ENCODE data around the gene NCBP3.

The NCBP3 gene

DNA sequence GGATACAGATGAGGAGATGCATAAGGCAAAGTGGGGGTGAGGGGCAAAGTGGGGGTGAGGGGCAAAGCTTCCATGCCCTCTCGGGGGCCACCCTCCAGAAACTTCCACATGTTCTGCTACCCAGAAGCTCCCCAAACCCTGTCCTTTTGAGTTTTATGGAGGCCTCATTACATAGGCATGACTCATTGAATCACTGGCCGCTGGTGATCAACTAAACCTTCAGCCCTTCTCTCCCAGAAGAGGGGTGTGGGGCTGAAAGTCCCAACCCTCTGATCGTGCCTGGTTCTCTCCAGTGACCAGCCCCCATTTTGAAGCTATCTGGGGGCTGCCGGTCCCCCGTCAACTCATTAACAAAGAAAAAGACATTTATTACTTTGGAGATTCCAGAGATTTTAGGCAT, 72.5 kb downstream of the NCBP3 start:
- Mint-ChIP-seq H3K4me1 (ENCODE audit: low read depth in 2 of 2) (peaks cover 33 to 38% of the 10 kb centered on the region in 2 donors), H3K27me3 (no peaks in the 10 kb centered on the region)
- ATAC-seq (replicated peaks): no peak

DNA sequence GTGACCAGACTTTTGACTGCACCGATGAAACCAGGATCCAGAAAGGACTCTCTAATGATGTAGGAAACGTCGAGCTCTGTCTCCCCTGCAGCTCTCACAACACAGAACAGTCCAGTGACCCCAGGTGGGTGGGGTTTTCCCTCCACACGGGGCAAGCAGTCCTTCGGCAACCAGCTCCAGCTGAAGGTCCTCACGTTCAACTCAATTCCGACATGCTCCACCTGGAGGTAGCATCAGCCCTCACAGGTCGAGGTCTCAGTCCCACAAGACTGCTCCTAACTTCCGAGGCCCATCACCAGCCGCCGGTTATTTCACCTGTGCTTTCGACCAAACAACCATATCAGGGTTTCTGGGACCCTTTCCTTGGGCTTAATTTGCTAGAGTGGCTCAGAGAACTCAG, 73.3 kb downstream of the NCBP3 start:
- H3K27ac Mint-ChIP-seq: peak overlapping the region in 1 of 2 donors; percentile 32

More for the DNA sequence above, 72.5 kb downstream of the NCBP3 start:
- Mint-ChIP-seq H3K36me3 (ENCODE audit: insufficient read depth) (peaks cover 12% of the 10 kb centered on the region), H3K4me3 (no peak overlapping the region), H3K27ac (peak overlapping the region in 1 of 2 donors; percentile 32), H3K9me3 (no peaks in the 10 kb centered on the region)
- no peak for DNase-seq

DNA sequence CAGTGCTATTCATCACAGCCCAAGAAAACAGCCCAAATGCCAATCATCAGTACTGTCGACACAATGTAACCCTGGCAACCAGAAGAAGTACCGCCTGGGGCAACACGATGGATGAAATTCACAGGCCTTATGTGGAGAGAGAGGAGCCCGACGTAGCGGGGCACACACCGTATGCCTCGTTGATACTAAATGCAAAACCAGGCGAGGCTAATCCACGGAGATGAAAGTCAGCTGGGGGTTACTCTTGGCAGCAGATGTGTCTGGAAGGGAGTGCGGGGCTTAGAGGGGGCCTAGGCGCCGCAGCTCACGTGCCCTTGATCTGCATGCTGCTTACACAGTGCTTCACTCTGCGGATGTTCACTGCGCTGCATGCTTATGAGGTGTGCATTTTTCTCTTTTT, 74.9 kb downstream of the NCBP3 start:
- Mint-ChIP-seq H3K27me3 (no peaks in the 10 kb centered on the region), H3K36me3 (ENCODE audit: insufficient read depth) (peaks cover 14% of the 10 kb centered on the region), H3K27ac (peak overlapping the region; percentile 95 to 96), H3K9me3 (no peaks in the 10 kb centered on the region), H3K4me3 (peak overlapping the region; percentile 80 to 90), H3K4me1 (ENCODE audit: low read depth in 2 of 2) (peaks cover 52 to 53% of the 10 kb centered on the region in 2 donors)
- ATAC-seq (replicated peaks) (peak; percentile 52), DNase-seq (peak in 1 of 3 experiments; percentile 36)

More for the DNA sequence above, 73.3 kb downstream of the NCBP3 start:
- ATAC-seq (replicated peaks): no peak
- Mint-ChIP-seq H3K27me3 (no peaks in the 10 kb centered on the region), H3K4me1 (ENCODE audit: low read depth in 2 of 2) (peaks cover 39 to 41% of the 10 kb centered on the region in 2 donors), H3K4me3 (peak overlapping the region; percentile 1 to 52), H3K36me3 (ENCODE audit: insufficient read depth) (peaks cover 12% of the 10 kb centered on the region), H3K9me3 (no peaks in the 10 kb centered on the region)
- no peak for DNase-seq

DNA sequence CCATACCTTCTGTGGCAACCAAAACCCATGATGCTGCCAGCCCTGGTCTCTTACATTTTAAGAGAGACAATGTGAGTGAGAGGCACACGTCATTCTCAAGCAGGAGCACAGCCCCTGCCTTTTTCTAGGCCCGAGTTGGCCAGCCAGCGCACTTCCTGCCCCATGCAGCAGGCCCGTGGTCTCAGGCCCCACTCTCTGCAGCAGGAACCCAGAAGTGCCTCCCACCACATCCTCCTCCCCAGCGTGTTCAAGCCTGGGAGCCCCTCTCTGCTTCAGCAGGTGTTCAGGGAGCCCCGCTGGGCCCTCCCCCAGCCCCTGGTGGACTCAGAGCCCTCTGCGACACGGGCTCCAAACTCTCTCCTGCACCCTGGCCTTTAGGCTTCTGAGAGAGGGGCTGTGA, 75.6 kb downstream of the NCBP3 start:
- Mint-ChIP-seq H3K4me1 (ENCODE audit: low read depth in 2 of 2) (peaks cover 59 to 60% of the 10 kb centered on the region in 2 donors), H3K27me3 (no peaks in the 10 kb centered on the region), H3K36me3 (ENCODE audit: insufficient read depth) (peaks cover 21% of the 10 kb centered on the region), H3K4me3 (peak overlapping the region; percentile 80 to 90), H3K27ac (peak overlapping the region; percentile 95 to 96), H3K9me3 (no peaks in the 10 kb centered on the region)
- ATAC-seq (replicated peaks) (peak; percentile 74), DNase-seq (peak; percentile 65 to 70 (median 67))

DNA sequence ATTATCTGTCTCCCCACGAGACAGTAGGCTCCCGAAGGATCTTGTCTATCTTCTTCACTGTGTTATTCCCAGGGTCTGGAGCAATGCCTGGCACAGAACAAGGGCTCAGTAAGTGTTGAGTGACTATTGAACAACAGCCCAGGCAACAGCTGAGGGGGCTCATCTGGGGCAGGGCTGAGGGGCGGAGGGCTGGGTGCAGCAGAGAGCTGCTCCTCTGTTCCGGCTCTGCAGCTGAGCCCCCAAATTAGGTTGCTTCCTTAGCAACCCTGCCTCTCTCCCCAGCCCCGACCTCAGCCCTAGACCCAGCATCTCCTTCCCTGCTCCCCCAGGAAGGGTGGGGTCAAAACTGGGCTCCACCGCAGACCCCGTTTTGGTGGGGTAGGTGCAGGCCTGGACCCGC, 77.3 kb downstream of the NCBP3 start:
- ATAC-seq (replicated peaks) (no peak), DNase-seq (no peak)
- Mint-ChIP-seq H3K9me3 (no peaks in the 10 kb centered on the region), H3K4me3 (peak overlapping the region; percentile 80 to 90), H3K27me3 (no peaks in the 10 kb centered on the region), H3K27ac (peak overlapping the region; percentile 62 to 97), H3K4me1 (ENCODE audit: low read depth in 2 of 2) (peaks cover 69 to 74% of the 10 kb centered on the region in 2 donors), H3K36me3 (ENCODE audit: insufficient read depth) (peaks cover 36% of the 10 kb centered on the region)

DNA sequence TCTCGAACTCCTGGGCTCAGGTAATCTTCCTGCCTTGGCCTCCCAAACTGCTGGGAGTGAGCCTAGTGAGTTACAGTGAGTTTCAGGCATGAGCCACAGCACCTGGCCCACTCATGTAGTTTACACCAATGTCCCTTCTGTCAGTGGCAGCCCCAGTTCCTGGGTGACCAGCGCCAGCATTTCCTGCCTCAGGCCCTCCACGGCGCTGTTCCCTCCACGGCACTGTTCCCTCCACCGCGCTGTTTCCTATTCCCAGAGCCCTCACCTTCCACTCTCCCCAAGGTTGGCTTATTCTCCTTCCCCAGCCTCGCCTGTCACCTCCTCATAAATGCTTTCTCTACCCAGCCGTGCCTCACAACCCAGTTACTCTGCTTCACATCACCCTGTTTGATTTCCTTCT, 77.7 kb downstream of the NCBP3 start:
- Mint-ChIP-seq H3K27me3 (no peaks in the 10 kb centered on the region), H3K4me1 (ENCODE audit: low read depth in 2 of 2) (peaks cover 73 to 78% of the 10 kb centered on the region in 2 donors), H3K9me3 (no peaks in the 10 kb centered on the region), H3K36me3 (ENCODE audit: insufficient read depth) (peaks cover 40% of the 10 kb centered on the region), H3K27ac (peak overlapping the region; percentile 62 to 97), H3K4me3 (peak overlapping the region; percentile 80 to 90)
- ATAC-seq (replicated peaks) (no peak), DNase-seq (no peak)

DNA sequence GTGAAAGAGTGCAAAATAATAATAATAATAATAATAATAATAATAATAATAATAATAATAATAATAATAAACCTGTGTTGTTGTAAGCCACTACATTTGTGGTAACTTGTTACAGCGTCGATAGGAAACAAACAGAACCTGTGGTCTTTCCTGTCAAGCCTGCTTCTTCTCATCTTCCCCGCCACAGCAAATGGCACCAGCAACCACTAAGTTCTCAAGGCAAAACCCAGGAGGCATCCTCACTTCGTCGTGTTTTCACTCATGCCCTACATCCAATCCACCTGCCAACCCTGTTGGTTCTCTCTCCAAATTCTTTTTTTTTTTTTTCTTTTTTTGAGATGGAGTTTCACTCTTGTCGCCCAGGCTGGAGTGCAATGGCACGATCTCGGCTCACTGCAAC, 79.3 kb downstream of the NCBP3 start:
- Mint-ChIP-seq H3K4me1 (ENCODE audit: low read depth in 2 of 2) (peaks cover 68 to 75% of the 10 kb centered on the region in 2 donors), H3K36me3 (ENCODE audit: insufficient read depth) (peaks cover 45% of the 10 kb centered on the region), H3K9me3 (no peaks in the 10 kb centered on the region), H3K4me3 (peak overlapping the region; percentile 90 to 97), H3K27ac (peak overlapping the region; percentile 97 to 100), H3K27me3 (no peaks in the 10 kb centered on the region)
- DNase-seq (peak; percentile 48 to 53 (median 52)), ATAC-seq (replicated peaks) (peak; percentile 8)

DNA sequence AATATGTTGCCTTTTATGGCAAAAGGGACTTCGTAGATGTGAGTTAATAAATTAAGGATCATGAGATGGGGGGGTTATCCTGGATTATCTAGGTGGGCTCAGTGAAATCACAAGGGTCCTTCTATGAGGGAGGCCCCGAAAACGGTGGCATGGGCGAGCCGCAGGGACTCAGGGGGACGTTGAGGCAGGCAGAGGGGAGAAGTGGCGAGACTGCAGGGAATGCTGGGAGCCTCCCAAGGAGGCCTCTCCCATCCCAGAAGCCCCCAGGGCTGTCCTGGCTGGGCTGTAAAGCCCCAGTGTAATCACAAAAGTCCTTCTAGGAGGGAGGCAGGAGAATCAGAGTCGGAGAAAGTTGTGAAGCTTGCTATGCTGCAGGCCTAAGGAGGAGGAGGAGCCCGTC, 80.1 kb downstream of the NCBP3 start:
- peak overlapping the region; percentile 97 to 100 for H3K27ac Mint-ChIP-seq
- DNase-seq (no peak), ATAC-seq (replicated peaks) (no peak)
- peaks cover 71 to 74% of the 10 kb centered on the region in 2 donors for H3K4me1 Mint-ChIP-seq (ENCODE audit: low read depth in 2 of 2)
- no peaks in the 10 kb centered on the region for H3K9me3 Mint-ChIP-seq
- H3K4me3 Mint-ChIP-seq: peak overlapping the region; percentile 90 to 97
- no peaks in the 10 kb centered on the region for H3K27me3 Mint-ChIP-seq
- peaks cover 48% of the 10 kb centered on the region for H3K36me3 Mint-ChIP-seq (ENCODE audit: insufficient read depth)

DNA sequence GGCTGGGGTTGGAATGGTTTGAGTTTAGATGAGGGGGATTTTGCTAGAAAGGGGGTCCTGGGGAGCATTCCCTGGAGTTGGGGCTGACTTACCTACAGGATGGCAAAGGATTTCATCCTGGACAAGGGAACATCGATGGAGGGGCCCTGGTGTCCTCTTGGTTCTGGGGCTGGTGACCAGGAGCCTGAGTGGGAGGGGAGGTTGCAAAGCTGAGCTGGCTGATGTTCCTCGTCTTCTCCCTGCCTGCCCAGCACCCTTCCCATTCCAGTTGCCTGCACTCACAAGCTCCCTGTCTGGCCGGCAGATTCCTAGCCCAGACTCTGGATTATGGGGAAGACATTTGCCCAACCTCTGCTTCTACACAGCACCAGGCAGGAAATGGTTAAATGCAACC, 82.3 kb downstream of the NCBP3 start:
- H3K9me3 Mint-ChIP-seq: no peaks in the 10 kb centered on the region
- ATAC-seq (replicated peaks) (no peak), DNase-seq (no peak)
- H3K4me1 Mint-ChIP-seq (ENCODE audit: low read depth in 2 of 2): peaks cover 54 to 59% of the 10 kb centered on the region in 2 donors
- H3K4me3 Mint-ChIP-seq: peak overlapping the region; percentile 90 to 97
- peaks cover 38% of the 10 kb centered on the region for H3K36me3 Mint-ChIP-seq (ENCODE audit: insufficient read depth)
- peak overlapping the region; percentile 97 to 100 for H3K27ac Mint-ChIP-seq
- H3K27me3 Mint-ChIP-seq: no peaks in the 10 kb centered on the region

DNA sequence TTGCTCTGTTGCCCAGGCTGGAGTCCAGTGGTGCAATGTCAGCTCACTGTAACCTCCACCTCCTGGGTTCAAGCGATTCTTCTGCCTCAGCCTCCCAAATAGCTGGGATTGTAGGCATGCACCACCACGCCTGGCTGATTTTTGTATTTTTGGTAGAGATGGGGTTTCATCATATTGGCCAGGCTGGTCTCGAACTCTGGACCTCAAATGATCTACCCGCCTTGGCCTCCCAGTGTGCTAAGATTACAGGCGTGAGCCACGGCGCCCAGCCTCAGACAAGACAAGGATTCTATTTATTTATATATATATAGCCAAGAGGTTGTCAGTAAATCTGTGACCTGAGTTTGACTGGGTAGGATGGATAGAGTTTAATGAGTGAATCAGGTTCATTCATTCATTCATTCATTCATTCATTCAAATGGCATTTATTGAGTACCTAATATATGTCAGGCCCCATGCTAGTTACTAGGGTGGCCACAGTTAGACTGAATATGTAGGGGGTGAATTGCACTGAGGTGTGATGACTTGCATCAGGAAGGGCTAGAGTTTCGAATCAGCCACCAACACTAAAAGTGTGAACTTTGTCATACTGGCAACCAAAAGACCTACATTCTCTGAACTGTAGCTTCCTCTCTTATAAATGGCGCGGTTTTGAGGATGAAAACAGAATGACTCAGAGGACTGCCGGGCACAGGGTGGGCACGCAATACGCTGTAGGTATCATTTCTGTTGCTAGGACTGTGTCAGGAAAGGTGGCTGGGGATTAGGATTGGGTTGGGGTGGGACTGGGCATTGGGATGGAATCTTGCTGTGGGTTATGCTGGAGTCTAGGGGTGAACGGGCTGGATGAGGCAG, 82.9 kb downstream of the NCBP3 start:
- H3K27ac Mint-ChIP-seq: peak overlapping the region; percentile 97 to 100
- H3K9me3 Mint-ChIP-seq: no peaks in the 10 kb centered on the region
- peaks cover 38% of the 10 kb centered on the region for H3K36me3 Mint-ChIP-seq (ENCODE audit: insufficient read depth)
- peak overlapping the region; percentile 90 to 97 for H3K4me3 Mint-ChIP-seq
- ATAC-seq (replicated peaks) (peak; percentile 61), DNase-seq (peak; percentile 54 to 59 (median 56))
- H3K27me3 Mint-ChIP-seq: no peaks in the 10 kb centered on the region
- H3K4me1 Mint-ChIP-seq (ENCODE audit: low read depth in 2 of 2): peaks cover 49 to 53% of the 10 kb centered on the region in 2 donors

DNA sequence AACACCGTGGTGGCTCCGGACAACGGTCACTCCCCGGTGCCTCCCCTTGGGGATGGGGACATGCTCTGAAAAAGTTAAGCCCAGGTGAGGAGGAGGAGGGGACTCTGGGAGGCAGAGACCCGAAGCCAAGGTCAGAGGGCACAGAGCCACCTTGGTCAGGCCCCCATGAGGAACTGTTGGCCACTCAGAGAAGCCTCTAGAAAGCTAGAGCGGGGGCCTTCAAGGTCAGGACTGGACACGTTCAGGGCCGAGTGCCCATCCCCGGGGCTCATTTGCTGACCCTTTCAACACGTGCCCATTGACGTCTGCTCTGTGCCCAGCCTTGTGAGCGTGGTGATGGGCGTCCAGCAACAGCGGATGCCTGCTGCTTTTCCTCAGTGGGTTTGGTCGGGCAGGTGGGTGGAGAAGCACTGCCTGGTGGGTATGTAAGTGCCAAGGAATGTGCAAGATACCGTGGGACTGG, 84.1 kb downstream of the NCBP3 start:
- H3K4me3 Mint-ChIP-seq: no peak overlapping the region
- ATAC-seq (replicated peaks): no peak
- H3K27me3 Mint-ChIP-seq: no peaks in the 10 kb centered on the region
- H3K27ac Mint-ChIP-seq: no peak overlapping the region
- H3K36me3 Mint-ChIP-seq (ENCODE audit: insufficient read depth): peaks cover 38% of the 10 kb centered on the region
- no peaks in the 10 kb centered on the region for H3K9me3 Mint-ChIP-seq
- no peak for DNase-seq
- peaks cover 40 to 51% of the 10 kb centered on the region in 2 donors for H3K4me1 Mint-ChIP-seq (ENCODE audit: low read depth in 2 of 2)

DNA sequence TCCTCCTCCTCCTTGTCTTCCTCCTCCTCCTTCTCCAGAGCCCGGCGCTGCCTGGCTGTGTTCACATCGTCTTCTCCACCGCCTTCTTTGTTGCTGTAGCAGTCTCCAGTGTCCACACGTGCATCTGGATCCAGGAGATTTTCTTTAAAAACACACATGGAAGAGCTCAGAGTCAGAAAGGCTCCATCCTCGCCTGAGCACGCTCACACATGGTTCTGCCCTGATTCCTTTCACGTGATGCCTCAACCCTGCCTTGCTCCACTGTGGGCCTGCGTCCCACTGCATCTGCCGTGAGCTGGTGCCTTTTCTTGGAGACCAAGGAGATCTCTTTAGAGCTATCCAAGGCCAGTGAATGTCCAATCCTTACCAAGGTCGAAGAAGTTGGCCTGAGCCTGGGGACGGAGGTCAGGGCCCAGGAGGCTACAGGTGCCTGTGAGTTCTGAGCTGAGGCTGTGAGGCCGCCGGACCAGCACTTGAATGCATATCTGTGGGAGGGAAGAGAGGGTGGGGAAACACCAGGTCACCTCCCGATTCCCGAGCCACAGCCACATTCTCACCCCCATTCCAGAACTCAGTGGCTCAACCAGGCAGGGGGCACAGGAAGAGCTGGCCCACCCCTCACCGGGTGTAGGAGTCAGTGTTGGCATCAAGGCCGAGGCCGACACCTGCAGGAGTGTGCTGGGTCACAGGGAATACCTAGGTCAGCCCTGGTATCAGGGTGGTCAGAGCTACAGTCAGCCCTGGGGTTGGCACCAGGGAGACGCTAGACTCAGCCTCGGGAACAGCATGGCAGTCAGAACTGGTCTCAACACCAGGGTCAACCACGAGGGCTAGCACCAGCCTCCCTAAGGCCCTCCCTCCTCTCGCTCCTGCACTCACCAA, 84.8 kb downstream of the NCBP3 start:
- H3K27ac Mint-ChIP-seq: no peak overlapping the region
- DNase-seq (no peak), ATAC-seq (replicated peaks) (no peak)
- H3K4me1 Mint-ChIP-seq (ENCODE audit: low read depth in 2 of 2): peaks cover 34 to 47% of the 10 kb centered on the region in 2 donors
- H3K4me3 Mint-ChIP-seq: no peak overlapping the region
- H3K36me3 Mint-ChIP-seq (ENCODE audit: insufficient read depth): peaks cover 39% of the 10 kb centered on the region
- H3K9me3 Mint-ChIP-seq: no peaks in the 10 kb centered on the region
- H3K27me3 Mint-ChIP-seq: no peaks in the 10 kb centered on the region

DNA sequence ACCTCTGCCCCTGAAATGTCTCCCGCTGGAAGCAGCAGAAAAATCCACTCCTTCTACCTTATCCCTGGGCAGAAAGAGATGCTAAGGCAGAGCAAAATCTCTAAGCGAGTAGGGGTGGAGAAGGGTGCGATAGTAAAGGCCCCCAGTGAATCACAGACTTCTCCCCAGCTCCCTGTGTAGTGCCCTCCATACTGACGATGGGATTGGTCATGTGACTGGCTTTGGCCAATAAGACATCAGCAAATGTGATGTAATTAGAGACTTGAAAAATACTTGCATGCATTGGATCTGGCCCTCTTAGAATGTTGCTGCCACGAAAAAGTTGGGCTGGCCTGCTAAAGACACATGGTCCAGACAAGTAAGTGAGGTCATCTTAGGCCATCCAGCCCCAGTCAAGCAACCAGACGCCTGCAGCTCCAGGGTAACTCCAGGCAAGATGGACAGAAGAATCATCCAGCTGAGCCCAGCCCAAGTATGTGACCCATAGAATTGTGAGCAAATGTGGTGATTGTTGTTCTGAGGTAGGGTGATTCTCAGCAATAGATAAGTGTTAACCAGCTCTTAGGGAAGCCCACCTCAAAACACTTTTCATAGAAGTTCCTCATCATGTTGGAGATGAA, 86.3 kb downstream of the NCBP3 start:
- ATAC-seq (replicated peaks) (no peak), DNase-seq (no peak)
- H3K27me3 Mint-ChIP-seq: no peaks in the 10 kb centered on the region
- peaks cover 23% of the 10 kb centered on the region for H3K36me3 Mint-ChIP-seq (ENCODE audit: insufficient read depth)
- no peak overlapping the region for H3K27ac Mint-ChIP-seq
- H3K9me3 Mint-ChIP-seq: no peaks in the 10 kb centered on the region
- H3K4me3 Mint-ChIP-seq: no peak overlapping the region
- H3K4me1 Mint-ChIP-seq (ENCODE audit: low read depth in 2 of 2): peaks cover 21 to 38% of the 10 kb centered on the region in 2 donors
